GM18870 (cell line): ENCODE data around the gene KIR2DL4.
"Not testable (repeated sequence)": the region's sequence is repeated elsewhere in the genome, so short reads cannot be mapped to it uniquely, and the experiment has no call there.

Source experiments
- ATAC-seq: cut with Tn5 transposase; IDR thresholded peaks from one replicate; pipeline ENCODE4 v1.9.1; 2021; ENCODE audit warnings: moderate library complexity; ENCODE audit not compliant: unreplicated experiment

Gene KIR2DL4

DNA sequence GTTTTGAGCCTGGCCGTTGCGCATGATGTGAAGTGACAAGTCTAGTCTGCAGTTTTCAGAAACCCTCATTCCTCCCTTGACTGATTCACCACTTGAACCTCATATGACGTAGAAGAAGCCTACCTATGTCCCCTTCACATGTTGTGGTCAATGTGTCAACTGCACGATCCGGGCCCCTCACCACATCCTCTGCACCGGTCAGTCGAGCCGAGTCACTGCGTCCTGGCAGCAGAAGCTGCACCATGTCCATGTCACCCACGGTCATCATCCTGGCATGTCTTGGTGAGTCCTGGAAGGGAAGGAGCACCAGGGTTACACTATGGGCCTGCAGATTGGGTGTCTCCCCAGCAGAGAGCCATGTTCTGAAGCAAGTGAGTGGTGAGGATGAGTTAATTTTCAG, at the start of gene KIR2DL4:
Gene KIR2DL4, plus strand, starts transcription at position 201 of the 400 bp plus-strand sequence. Its CDS starts 42 bp downstream, at position 243.
- no peak for ATAC-seq

- not testable (repeated sequence) for ATAC-seq
Measured at GRCh38 chr19:54756204-54757110, 47.0 kb upstream of the KIR2DL4 start.

DNA sequence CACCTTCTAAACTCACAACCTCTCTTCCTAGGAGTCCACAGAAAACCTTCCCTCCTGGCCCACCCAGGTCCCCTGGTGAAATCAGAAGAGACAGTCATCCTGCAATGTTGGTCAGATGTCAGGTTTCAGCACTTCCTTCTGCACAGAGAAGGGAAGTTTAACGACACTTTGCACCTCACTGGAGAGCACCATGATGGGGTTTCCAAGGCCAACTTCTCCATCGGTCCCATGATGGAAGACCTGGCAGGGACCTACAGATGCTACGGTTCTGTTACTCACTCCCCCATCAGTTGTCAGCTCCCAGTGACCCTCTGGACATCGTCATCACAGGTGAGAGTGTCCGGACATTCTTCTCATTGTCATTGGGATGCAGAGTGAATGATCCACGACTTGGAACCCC, 44.8 kb upstream of the KIR2DL4 start:
- ATAC-seq = not testable (repeated sequence)

DNA sequence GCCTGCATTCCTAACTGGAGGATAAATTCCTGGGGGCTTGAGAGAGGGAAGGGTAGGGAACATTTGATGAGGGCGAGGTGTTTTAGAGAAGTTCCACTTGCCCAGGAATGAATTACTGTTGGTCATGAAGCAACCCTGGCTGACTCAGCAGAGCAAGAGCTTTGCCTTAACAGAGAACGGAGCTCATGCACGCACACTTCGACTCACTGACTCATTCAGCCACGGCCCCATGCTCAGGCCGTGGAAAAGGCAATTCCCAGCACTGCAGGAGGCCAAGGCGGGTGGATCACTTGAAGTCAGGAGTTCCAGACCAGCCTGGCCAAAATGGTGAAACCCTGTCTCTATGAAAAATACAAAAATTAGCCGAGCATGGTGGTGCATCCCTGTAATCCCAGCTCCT, 39.2 kb upstream of the KIR2DL4 start:
- not testable (repeated sequence) for ATAC-seq

GRCh38 chr19:54766464-54766863, 36.9 kb upstream of the KIR2DL4 start:
- not testable (repeated sequence) for ATAC-seq

DNA sequence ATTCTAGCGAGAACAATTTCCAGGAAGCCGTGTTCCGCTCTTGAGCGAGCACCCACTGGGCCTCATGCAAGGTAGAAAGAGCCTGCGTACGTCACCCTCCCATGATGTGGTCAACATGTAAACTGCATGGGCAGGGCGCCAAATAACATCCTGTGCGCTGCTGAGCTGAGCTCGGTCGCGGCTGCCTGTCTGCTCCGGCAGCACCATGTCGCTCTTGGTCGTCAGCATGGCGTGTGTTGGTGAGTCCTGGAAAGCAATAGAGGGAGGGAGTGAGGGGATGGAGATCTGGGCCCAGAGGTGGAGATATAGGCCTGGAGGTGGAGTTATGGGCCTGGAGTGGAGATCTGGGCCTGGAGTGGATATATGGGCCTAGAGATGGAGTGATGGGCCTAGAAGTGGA, 33.8 kb upstream of the KIR2DL4 start, which contains the start of gene KIR2DL1:
Gene KIR2DL1, plus strand, starts transcription at position 148 of the 400 bp plus-strand sequence. Its CDS starts 58 bp downstream, at position 206.
- not testable (repeated sequence) for ATAC-seq

GRCh38 chr19:54770511-54770910, 32.9 kb upstream of the KIR2DL4 start:
- ATAC-seq = not testable (repeated sequence)

DNA sequence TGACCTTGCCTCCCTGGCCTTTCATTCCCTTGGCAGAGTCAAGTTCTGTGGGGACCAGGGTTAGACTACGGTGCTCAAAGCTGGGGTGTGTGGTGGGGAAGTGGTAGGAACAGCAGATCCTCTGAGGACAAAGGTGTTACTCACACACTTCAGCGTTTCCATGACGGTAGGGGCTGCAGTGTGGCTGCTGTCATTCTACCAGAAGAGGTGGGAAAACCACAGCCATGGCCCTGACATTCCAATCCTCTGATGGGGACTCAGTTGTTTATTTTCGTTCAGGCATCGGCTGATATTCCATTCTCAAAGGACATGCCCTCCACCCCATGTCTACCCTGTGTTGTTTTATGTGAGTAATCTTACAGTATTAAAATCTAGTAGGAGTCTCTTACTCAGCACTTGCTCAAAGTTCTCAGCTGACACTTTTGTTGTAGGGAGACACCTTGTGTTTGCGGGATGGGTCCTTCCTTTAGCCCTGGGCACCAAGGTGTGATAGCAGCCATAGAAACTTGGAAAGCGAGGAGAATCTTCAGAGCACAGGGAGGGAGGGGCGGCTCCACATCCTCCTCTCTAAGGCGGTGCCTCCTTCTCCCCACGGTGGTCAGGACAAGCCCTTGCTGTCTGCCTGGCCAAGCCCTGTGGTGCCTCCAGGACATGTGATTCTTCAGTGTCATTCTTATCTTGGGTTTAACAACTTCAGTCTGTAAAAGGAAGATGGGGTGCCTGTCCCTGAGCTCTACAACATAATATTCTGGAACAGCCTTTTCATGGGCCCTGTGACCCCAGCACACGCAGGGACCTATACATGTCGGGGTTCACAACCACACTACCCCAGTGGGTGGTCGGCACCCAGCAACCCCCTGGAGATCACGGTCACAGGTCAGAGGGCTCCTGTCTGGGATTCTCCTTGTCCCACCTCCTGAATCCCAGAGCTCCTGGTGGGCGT, 32.1 kb upstream of the KIR2DL4 start:
- not testable (repeated sequence) for ATAC-seq

GRCh38 chr19:54772666-54773065, 30.7 kb upstream of the KIR2DL4 start:
- not testable (repeated sequence) for ATAC-seq

GRCh38 chr19:54775095-54775815, 28.2 kb upstream of the KIR2DL4 start:
- not testable (repeated sequence) for ATAC-seq

DNA sequence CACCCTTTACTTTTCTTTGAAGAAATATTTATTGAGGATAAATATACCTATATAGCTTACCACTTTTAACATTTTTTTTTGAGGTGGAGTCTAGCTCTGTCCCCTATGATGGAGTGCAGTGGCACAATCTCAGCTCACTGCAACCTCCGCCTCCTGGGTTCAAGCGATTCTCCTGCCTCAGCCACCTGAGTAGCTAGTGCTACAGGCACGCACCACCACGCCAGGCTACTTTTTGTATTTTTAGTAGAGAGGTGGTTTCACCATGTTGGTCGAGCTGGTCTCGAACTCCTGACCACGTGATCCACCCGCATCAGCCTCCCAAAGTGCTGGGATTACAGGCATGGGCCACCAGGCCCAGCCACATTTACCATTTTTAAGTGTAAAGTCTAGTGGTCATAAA, 27.6 kb upstream of the KIR2DL4 start:
- ATAC-seq = not testable (repeated sequence)

DNA sequence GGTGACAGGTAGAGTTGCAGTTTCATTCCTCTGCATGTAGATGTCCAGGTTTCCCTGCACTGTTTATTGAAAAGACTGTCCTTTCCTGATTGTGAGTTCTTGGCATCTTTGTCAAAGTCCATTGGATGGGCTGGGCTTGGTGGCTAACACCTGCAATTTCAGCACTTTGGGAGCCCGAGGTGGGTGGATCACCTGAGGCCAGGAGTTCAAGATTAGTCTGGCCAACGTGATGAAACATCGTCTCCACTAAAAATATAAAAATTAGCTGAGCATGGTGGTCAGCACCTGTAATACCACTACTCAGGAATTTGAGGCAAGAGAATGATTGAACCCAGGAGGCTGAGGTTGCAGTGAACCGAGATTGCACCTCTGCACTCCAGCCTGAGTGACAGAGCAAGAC, 25.6 kb upstream of the KIR2DL4 start:
- not testable (repeated sequence) for ATAC-seq

DNA sequence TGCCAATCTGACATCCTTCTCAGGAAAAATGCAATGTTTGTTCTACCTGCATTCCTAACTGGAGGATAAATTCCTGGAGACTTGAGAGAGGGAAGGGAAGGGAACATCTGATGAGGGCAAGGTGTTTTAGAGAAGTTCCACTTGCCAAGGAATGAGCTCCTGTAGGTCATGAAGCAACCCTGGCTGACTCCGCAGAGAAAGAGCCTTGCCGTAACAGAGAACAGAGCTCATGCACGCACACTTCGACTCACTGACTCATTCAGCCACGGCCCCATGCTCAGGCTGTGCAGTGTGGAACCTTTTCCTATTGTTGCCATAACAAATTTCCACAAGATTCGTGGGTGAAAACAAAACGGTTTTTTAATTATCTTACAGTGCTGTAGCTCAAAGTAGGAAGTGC, 24.5 kb upstream of the KIR2DL4 start:
- ATAC-seq = not testable (repeated sequence)

GRCh38 chr19:54782916-54783315, 20.5 kb upstream of the KIR2DL4 start:
- ATAC-seq = not testable (repeated sequence)

DNA sequence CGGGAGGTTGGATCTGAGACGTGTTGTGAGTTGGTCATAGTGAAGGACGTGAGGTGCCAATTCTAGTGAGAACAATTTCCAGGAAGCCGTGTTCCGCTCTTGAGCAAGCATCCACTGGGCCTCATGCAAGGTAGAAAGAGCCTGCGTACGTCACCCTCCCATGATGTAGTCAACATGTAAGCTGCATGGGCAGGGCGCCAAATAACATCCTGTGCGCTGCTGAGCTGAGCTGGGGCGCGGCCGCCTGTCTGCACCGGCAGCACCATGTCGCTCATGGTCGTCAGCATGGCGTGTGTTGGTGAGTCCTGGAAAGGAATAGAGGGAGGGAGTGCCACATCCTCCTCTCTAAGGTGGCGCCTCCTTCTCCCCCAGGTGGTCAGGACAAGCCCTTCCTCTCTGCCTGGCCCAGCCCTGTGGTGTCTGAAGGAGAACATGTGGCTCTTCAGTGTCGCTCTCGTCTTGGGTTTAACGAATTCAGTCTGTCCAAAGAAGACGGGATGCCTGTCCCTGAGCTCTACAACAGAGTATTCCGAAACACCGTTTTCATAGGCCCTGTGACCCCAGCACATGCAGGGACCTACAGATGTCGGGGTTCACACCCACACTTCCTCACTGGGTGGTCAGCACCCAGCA, 17.2 kb upstream of the KIR2DL4 start:
- ATAC-seq = not testable (repeated sequence)

DNA sequence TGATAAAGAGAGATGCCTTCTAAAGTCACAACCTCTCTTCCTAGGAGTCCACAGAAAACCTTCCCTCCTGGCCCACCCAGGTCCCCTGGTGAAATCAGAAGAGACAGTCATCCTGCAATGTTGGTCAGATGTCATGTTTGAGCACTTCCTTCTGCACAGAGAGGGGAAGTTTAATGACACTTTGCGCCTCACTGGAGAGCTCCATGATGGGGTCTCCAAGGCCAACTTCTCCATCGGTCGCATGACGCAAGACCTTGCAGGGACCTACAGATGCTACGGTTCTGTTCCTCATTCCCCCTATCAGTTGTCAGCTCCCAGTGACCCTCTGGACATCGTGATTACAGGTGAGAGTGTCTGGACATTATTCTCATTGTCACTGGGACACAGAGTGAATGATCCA, 15.3 kb upstream of the KIR2DL4 start:
- not testable (repeated sequence) for ATAC-seq

DNA sequence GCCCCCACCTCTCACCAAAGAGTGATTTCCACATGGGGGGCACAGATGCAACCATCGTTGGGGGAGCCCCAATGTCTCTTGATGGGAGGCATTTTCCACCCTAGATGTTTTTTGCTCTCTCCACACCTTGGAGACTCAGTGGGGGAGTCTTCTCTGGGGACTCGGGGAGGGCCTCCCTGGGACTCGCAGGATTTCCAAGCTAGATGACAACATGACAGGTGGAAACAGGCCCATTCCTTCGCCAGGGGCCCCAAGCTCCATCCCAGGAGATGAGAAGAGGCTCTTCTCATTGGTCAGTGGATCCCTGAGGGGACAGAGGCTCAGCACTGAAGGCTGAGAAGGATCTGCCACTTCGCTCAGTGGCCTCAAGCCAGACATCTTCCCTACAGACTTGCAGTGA, 12.7 kb upstream of the KIR2DL4 start:
- no peak for ATAC-seq

DNA sequence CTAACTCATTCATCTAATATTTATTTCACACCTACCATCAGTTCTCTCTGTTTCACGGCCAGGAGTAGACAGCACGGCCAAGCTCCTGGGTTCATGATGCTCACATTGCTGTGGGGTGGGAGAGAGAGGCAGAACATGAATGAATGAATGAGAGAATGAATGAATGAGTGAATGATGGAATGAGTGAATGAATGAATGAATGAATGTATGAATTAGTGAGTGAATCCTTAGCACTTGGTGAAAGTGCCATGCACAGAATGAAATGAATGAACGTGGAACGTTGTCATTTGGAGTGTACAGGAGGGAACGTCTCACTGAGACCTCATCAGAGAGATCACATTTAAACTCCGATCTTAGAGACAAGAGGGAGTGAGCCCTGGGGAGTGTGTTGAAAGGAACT, 11.9 kb upstream of the KIR2DL4 start:
- ATAC-seq = no peak

DNA sequence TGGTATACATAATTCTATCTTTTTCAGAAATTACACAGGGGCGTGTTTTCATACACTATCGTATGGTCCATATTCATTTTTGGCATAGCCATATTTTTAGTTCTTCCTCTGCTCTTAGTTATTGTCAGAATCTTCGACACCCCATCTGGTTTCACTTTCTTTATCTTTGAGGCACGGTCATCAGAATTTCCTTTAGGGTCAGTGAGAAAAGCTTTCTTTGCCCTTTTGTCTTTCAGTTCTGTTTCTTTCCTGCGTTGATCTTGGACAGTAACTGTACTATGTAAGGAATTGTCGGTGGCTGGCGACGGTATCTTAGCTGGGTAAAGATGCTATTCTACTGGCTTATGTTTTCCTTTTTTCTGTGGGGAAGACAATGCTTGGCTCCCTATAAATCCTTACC, 10.6 kb upstream of the KIR2DL4 start:
- no peak for ATAC-seq

GRCh38 chr19:54795758-54796157, 7.7 kb upstream of the KIR2DL4 start:
- ATAC-seq = no peak
